Colon (tissue), 2 donors: ENCODE results near the gene SLC6A19.

Experiments used
- FAIRE-seq: peaks from 2 replicates; lab custom pipeline; 2012; peaks lifted over from hg19 to GRCh38; lab: Jason Lieb, UNC
- donor health status: control.
- donor health status: control.

SLC6A19 gene

GRCh38 chr5:1244255-1244654 is 42.9 kb downstream of the SLC6A19 start:
- no peak for FAIRE-seq

GRCh38 chr5:1244976-1245375 is 43.6 kb downstream of the SLC6A19 start:
- FAIRE-seq: no peak

- no peak for FAIRE-seq
Measured at GRCh38 chr5:1245905-1246576, 44.6 kb downstream of the SLC6A19 start.

- FAIRE-seq: no peak
Measured at GRCh38 chr5:1246711-1247431, 45.5 kb downstream of the SLC6A19 start.

GRCh38 chr5:1247811-1248210 is 46.4 kb downstream of the SLC6A19 start:
- no peak for FAIRE-seq

GRCh38 chr5:1249366-1250280 is 48.2 kb downstream of the SLC6A19 start:
- no peak for FAIRE-seq

- FAIRE-seq: no peak
Measured at GRCh38 chr5:1251678-1252580, 50.5 kb downstream of the SLC6A19 start.

GRCh38 chr5:1252681-1253080 is 51.3 kb downstream of the SLC6A19 start:
- FAIRE-seq: no peak

- FAIRE-seq: no peak
Measured at GRCh38 chr5:1253456-1254105, 52.2 kb downstream of the SLC6A19 start.

GRCh38 chr5:1254196-1254595 is 52.8 kb downstream of the SLC6A19 start:
- FAIRE-seq: no peak

GRCh38 chr5:1255081-1255561 is 53.7 kb downstream of the SLC6A19 start:
- no peak for FAIRE-seq

GRCh38 chr5:1256776-1257175 is 55.4 kb downstream of the SLC6A19 start:
- FAIRE-seq: no peak

GRCh38 chr5:1257363-1257762 is 56.0 kb downstream of the SLC6A19 start:
- FAIRE-seq: no peak

GRCh38 chr5:1257841-1258240 is 56.4 kb downstream of the SLC6A19 start:
- FAIRE-seq: no peak

- FAIRE-seq: no peak
Measured at GRCh38 chr5:1259806-1260480, 58.5 kb downstream of the SLC6A19 start.

GRCh38 chr5:1261643-1262042 is 60.2 kb downstream of the SLC6A19 start:
- no peak for FAIRE-seq

GRCh38 chr5:1262381-1262780 is 61.0 kb downstream of the SLC6A19 start:
- FAIRE-seq: no peak

- FAIRE-seq: no peak
Measured at GRCh38 chr5:1264211-1264610, 62.8 kb downstream of the SLC6A19 start.

GRCh38 chr5:1265026-1265425 is 63.6 kb downstream of the SLC6A19 start:
- FAIRE-seq: no peak
